Mesenchymal stem cell (in vitro differentiated cells and primary cell): ENCODE measurements around the gene SIRT7.

Experiments used
- DNase-seq: peaks from one replicate; pipeline ENCODE4 v3.0.0-alpha.2; 2013
- H2AFZ ChIP-seq: one replicate; pipeline ENCODE4 v1.6.1; 2013; ENCODE audit warnings: low read depth, mild to moderate bottlenecking, control low read depth, inconsistent platforms, low read length, moderate library complexity
- H2AK5ac ChIP-seq: 2 replicates; pipeline ENCODE4 v1.6.1; 2013; ENCODE audit warnings: low read length, moderate library complexity, mild to moderate bottlenecking, inconsistent platforms; ENCODE audit not compliant: severe bottlenecking
- H2BK120ac ChIP-seq: one replicate; pipeline ENCODE4 v1.6.1; 2013; ENCODE audit warnings: low read depth, mild to moderate bottlenecking, inconsistent platforms, low read length, moderate library complexity
- H2BK12ac ChIP-seq, 2 experiments: one replicate each; pipeline ENCODE4 v1.6.1; 2013; ENCODE audit warnings: inconsistent platforms in 2 of 2, low read length in 2 of 2, mild to moderate bottlenecking in 2 of 2, moderate library complexity in 2 of 2, control low read depth in 1 of 2
- H2BK15ac ChIP-seq: one replicate; pipeline ENCODE4 v1.6.1; 2013; ENCODE audit warnings: mild to moderate bottlenecking, low read depth, inconsistent platforms; ENCODE audit not compliant: poor library complexity, severe bottlenecking
- H2BK5ac ChIP-seq: 2 replicates; pipeline ENCODE4 v1.6.1; 2013; ENCODE audit warnings: low read depth, mild to moderate bottlenecking, low read length, control low read depth, inconsistent platforms; ENCODE audit not compliant: poor library complexity, severe bottlenecking
- H3K14ac ChIP-seq, 2 experiments: one replicate each; pipeline ENCODE4 v1.6.1; 2013; ENCODE audit warnings: inconsistent platforms in 2 of 2, low read length in 2 of 2, control low read depth in 1 of 2, mild to moderate bottlenecking in 1 of 2, moderate library complexity in 1 of 2
- H3K18ac ChIP-seq, 2 experiments: one replicate each; pipeline ENCODE4 v1.6.1; 2013; ENCODE audit warnings: inconsistent platforms in 2 of 2, low read length in 2 of 2, control low read depth in 1 of 2, low read depth in 1 of 2, mild to moderate bottlenecking in 1 of 2
- H3K23ac ChIP-seq, 2 experiments: one replicate each; pipeline ENCODE4 v1.6.1; 2013; ENCODE audit warnings: inconsistent platforms in 2 of 2, low read length in 2 of 2, mild to moderate bottlenecking in 2 of 2, moderate library complexity in 2 of 2, control low read depth in 1 of 2
- H3K27ac ChIP-seq: 2 replicates; pipeline ENCODE4 v1.5.1; 2013; ENCODE audit warnings: mild to moderate bottlenecking, moderate library complexity, low read length, control low read depth, inconsistent platforms; ENCODE audit not compliant: poor library complexity, severe bottlenecking
- H3K27me3 ChIP-seq, 2 experiments: 2 replicates each; pipeline versions ENCODE4 v1.6.1 to v1.7.0; 2013; ENCODE audit warnings: low read length in 2 of 2, mild to moderate bottlenecking in 2 of 2, moderate library complexity in 2 of 2, control low read depth in 1 of 2, inconsistent platforms in 1 of 2; ENCODE audit not compliant: control insufficient read depth in 1 of 2, insufficient read depth in 1 of 2
- H3K36me3 ChIP-seq, 2 experiments: 2 replicates each; pipeline versions ENCODE4 v1.6.1 to v1.7.0; 2013; ENCODE audit warnings: low read length in 2 of 2, control low read depth in 1 of 2, inconsistent platforms in 1 of 2, low read depth in 1 of 2, mild to moderate bottlenecking in 1 of 2; ENCODE audit not compliant: insufficient read depth in 2 of 2, control insufficient read depth in 1 of 2
- H3K4ac ChIP-seq, 2 experiments: one replicate each; pipeline ENCODE4 v1.6.1; 2013; ENCODE audit warnings: inconsistent platforms in 2 of 2, low read length in 2 of 2, mild to moderate bottlenecking in 2 of 2, moderate library complexity in 2 of 2, control low read depth in 1 of 2, low read depth in 1 of 2
- H3K4me1 ChIP-seq: 2 replicates; pipeline ENCODE4 v1.6.1; 2013; ENCODE audit warnings: low read depth, low read length, control low read depth; ENCODE audit not compliant: control insufficient read depth, insufficient read depth
- H3K4me2 ChIP-seq: 2 replicates; pipeline ENCODE4 v1.6.1; 2013; ENCODE audit warnings: low read length, mild to moderate bottlenecking, inconsistent platforms; ENCODE audit not compliant: poor library complexity, severe bottlenecking
- H3K4me3 ChIP-seq, 2 experiments: 2 replicates each; pipeline versions ENCODE4 v1.5.1 to v1.7.0; 2013; ENCODE audit warnings: low read length in 2 of 2, mild to moderate bottlenecking in 2 of 2, control low read depth in 1 of 2, low read depth in 1 of 2; ENCODE audit not compliant: insufficient read depth in 1 of 2
- H3K79me1 ChIP-seq: replicated peaks from 2 replicates; pipeline ENCODE4 v1.6.1; 2013; ENCODE audit warnings: mild to moderate bottlenecking, control low read depth, low read length, inconsistent platforms; ENCODE audit not compliant: poor library complexity, severe bottlenecking
- H3K9ac ChIP-seq: 2 replicates; pipeline ENCODE4 v1.7.0; 2013; ENCODE audit warnings: mild to moderate bottlenecking, low read length, moderate library complexity
- H3K9me3 ChIP-seq: 2 replicates; pipeline ENCODE4 v1.7.0; 2013; ENCODE audit warnings: mild to moderate bottlenecking, low read length; ENCODE audit not compliant: control insufficient read depth
- H4K8ac ChIP-seq: one replicate; pipeline ENCODE4 v1.6.1; 2013; ENCODE audit warnings: inconsistent platforms, mild to moderate bottlenecking, low read length, moderate library complexity
- H4K91ac ChIP-seq: one replicate; pipeline ENCODE4 v1.6.1; 2013; ENCODE audit warnings: mild to moderate bottlenecking, low read length, inconsistent platforms
- WGBS: methylation state at CpG from one replicate; pipeline ENCODE4 v1.1.7; 2013; ENCODE audit warnings: mixed read lengths; 5-methylcytosine and 5-hydroxymethylcytosine counted together

Gene SIRT7

GRCh38 chr17:81867991-81868673 lies 49.8 kb downstream of the SIRT7 start:
- DNase-seq = no peak
- H2BK15ac ChIP-seq = no peak overlapping the region
- no peak overlapping the region for H2BK120ac ChIP-seq
- no peaks in the 10 kb centered on the region for H3K9me3 ChIP-seq
- H3K36me3 ChIP-seq = peaks cover 37 to 65% of the 10 kb centered on the region in 2 experiments
- peak overlapping the region; percentile 85 for H4K91ac ChIP-seq
- no peak overlapping the region for H3K4me3 ChIP-seq
- peak overlapping the region in 1 of 2 experiments; percentile 69 for H3K4ac ChIP-seq
- H3K27ac ChIP-seq = peak overlapping the region; percentile 62
- H2BK12ac ChIP-seq = peak overlapping the region in 1 of 2 experiments; percentile 7
- H3K79me1 ChIP-seq = peaks cover 18% of the 10 kb centered on the region
- peak overlapping the region; percentile 83 for H2AK5ac ChIP-seq
- no peaks in the 10 kb centered on the region for H3K27me3 ChIP-seq
- peaks cover 65% of the 10 kb centered on the region for H3K4me1 ChIP-seq
- H3K23ac ChIP-seq = no peak overlapping the region
- H3K9ac ChIP-seq = peak overlapping the region; percentile 12
- H4K8ac ChIP-seq = peak overlapping the region; percentile 86
- no peak overlapping the region for H2AFZ ChIP-seq
- no peak overlapping the region for H3K4me2 ChIP-seq
- peak overlapping the region; percentile 67 to 83 for H3K18ac ChIP-seq
- H3K14ac ChIP-seq = peak overlapping the region in 1 of 2 experiments; percentile 53
- WGBS = 62% methylated on average over 28 of the region's 28 CpGs
- peak overlapping the region; percentile 85 for H2BK5ac ChIP-seq

GRCh38 chr17:81867170-81867990 lies 50.6 kb downstream of the SIRT7 start:
- DNase-seq = peak; percentile 75
- Histone ChIP-seq H3K23ac (peak overlapping the region in 1 of 2 experiments; percentile 97), H3K18ac (peak overlapping the region; percentile 67 to 83), H3K9me3 (no peaks in the 10 kb centered on the region), H3K27me3 (no peaks in the 10 kb centered on the region), H2BK120ac (peak overlapping the region; percentile 62), H2AK5ac (peak overlapping the region; percentile 55), H3K79me1 (peaks cover 18% of the 10 kb centered on the region), H2BK5ac (peak overlapping the region; percentile 85), H4K8ac (peak overlapping the region; percentile 94), H3K14ac (peak overlapping the region in 1 of 2 experiments; percentile 61), H3K27ac (peak overlapping the region; percentile 62), H2BK12ac (peak overlapping the region in 1 of 2 experiments; percentile 57), H3K4me3 (no peak overlapping the region), H3K36me3 (peaks cover 41 to 67% of the 10 kb centered on the region in 2 experiments), H3K4ac (peak overlapping the region; percentile 69 to 85), H3K9ac (peak overlapping the region; percentile 12), H2AFZ (no peak overlapping the region), H3K4me1 (peaks cover 69% of the 10 kb centered on the region), H2BK15ac (no peak overlapping the region), H3K4me2 (peak overlapping the region; percentile 6), H4K91ac (peak overlapping the region; percentile 95)
- 62% methylated on average over 23 of the region's 23 CpGs for WGBS

- 90% methylated on average over 17 of the region's 18 CpGs for WGBS
Measured at GRCh38 chr17:81866440-81867169, 51.4 kb downstream of the SIRT7 start.

More at GRCh38 chr17:81866440-81867169, 51.4 kb downstream of the SIRT7 start:
- Histone ChIP-seq H2AK5ac (peak overlapping the region; percentile 55), H2AFZ (no peak overlapping the region), H4K8ac (peak overlapping the region; percentile 94), H2BK5ac (no peak overlapping the region), H3K36me3 (peaks cover 41 to 67% of the 10 kb centered on the region in 2 experiments), H4K91ac (peak overlapping the region; percentile 95), H3K18ac (peak overlapping the region; percentile 67 to 83), H2BK120ac (no peak overlapping the region), H3K9me3 (no peaks in the 10 kb centered on the region), H3K79me1 (peaks cover 12% of the 10 kb centered on the region), H2BK15ac (no peak overlapping the region), H3K4me1 (peaks cover 65% of the 10 kb centered on the region), H3K27me3 (no peaks in the 10 kb centered on the region), H3K4me3 (no peak overlapping the region), H3K23ac (peak overlapping the region in 1 of 2 experiments; percentile 97), H3K14ac (peak overlapping the region in 1 of 2 experiments; percentile 61), H3K4ac (peak overlapping the region; percentile 69 to 85), H3K4me2 (no peak overlapping the region), H3K9ac (peak overlapping the region; percentile 12), H2BK12ac (peak overlapping the region in 1 of 2 experiments; percentile 57), H3K27ac (peak overlapping the region; percentile 62)
- peak; percentile 37 for DNase-seq
